Activated CD4-positive, CD25-positive, alpha-beta regulatory T cell treated with anti-CD3 and anti-CD28 coated beads, Interleukin-2, amount 50 U/mL, for 16 hours (primary cell): ENCODE results near the gene ORC6.

Experiments
- DNase-seq: peaks from one replicate; pipeline ENCODE4 v3.0.0-alpha.2; 2020; ENCODE audit warnings: low read depth, low spot score

The ORC6 gene

DNA sequence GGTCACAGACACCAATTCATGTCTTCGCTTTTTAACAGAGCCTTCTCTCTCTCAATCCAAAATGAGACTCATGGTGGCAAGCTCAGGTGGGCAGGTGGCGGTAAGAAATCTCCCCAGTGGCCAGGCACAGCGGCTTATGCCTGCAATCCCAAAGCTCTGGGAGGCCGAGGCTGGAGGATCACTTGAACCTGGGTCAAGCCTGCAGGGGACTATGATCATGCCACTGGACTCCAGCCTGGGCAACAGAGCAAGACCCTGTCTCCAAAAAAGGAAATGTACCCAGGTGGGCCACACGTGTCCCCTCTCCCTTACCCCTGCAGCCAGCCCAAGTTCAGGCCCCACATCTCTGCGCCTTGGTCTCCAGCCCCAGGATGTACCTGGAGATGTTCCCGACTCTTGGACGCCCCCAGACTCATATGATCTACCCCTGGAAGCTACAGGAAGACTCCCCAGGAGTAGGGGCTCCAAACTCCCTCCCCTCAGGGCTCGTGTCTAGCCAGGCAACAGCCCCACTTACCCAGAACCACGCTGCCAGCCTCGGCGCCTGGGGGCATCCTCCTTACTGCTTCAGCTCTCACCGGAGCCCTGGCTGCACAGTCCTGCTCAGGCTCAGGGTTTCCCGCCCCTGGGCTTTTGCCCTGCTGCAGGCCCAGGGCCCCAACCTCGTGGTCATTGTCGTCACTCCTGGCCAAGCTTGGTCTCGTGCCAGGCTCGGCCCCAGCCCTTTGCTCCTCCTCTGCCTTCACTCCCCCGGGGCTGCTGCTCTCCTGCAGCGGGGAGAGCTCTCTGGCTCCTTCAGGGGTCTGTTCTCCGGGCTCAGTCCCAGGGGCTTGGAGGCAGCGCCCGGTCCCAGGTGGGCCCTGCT is 42.5 kb downstream of the ORC6 start:
- DNase-seq, result no peak

DNA sequence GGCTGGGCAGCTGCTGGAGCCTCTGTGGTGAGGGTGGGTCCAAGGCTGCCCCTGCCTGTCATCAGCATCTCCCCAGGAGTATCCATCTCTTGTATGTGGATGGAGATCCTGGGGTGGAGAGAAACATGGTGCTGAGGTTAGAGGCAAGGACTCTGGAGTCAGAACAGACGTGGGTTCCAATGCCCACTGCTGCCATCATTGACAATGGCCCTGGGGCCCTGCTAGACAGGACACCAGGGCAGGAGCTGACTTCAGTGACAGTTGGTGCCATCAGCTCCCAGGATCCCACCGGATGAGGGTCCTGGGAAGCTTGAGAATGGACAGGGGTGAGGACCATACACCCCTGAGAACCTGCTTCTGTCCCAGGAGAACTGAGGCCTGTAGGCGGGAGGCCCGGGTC is 43.1 kb downstream of the ORC6 start:
- DNase-seq, result no peak

GRCh38 chr16:46733319-46733830 is 43.9 kb downstream of the ORC6 start:
- DNase-seq, result no peak

GRCh38 chr16:46736695-46737094 is 47.2 kb downstream of the ORC6 start:
- DNase-seq, result no peak

GRCh38 chr16:46737621-46738214 is 48.3 kb downstream of the ORC6 start:
- DNase-seq, result no peak

- no peak for DNase-seq
Measured at GRCh38 chr16:46739934-46740333, 50.5 kb downstream of the ORC6 start.

DNA sequence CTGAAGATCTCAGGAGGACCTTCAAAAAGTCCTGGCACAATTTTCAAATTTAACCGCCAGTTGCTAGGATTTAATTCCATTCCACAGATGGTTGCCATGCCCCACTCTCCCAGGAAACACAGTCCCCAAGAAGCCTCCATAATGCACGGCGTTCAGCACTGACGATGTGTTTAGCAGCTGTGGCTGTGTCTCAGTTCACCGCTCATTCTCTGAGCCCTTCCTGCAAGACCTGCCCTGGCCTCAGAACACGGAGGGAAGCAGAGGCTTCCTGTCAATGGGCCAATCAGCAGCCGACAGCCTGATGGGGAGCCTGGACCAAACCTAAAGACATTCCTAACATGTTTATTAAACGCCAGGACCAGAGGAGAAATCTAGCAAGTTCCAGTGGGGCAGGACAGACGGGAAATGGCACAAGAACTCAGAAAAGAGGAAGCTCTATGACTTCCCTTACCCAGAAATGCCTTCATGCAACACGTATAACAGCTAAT is 53.8 kb downstream of the ORC6 start:
- no peak for DNase-seq

GRCh38 chr16:46745617-46746016 is 56.2 kb downstream of the ORC6 start:
- no peak for DNase-seq

DNA sequence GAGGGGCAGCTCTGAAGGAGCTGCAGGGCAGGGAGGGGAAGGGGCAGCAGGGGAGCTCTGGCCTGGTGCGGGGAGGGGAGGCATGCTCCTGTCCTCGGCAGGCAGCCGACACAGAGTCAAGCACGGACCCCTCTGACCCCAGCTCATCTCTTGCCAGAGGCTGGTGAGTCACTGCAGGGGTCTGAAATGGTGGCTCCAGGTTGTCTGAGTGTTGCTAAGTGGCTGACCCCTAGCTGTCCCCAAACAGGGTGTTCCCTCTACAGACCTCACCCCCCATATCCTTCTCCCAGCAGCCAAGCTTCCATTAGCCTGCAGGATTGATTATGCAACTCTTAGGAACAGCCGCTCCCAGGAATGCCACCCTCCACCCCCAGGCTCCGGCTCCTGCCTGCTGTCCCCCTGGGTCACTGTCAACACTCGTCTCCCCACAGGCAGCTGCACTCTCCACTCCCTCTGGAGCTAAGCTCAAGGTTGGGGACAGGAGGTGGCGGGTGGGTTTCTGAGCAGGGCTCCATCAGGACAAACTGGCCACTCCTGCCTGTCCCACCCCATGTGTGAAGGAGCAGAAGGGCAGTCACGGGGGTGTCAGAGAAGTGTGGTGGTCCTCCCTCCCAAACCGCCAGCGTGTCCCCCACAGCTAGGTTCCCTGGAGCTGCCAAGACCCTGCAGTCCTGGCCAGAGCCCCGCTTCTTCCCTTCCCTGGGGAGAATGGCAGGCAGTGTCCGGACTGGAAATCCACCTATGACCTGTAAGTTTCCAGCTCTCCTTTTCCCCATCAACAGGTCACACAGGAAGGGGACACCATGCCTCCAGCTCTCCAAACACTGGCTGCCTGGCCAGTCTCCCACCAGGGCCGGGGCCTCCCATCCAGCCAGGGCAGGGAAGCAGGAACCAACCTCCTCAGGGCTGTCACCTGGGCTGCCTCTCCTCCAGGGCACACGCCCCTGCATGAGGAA is 57.6 kb downstream of the ORC6 start:
- no peak for DNase-seq
